Keratinocyte (primary cell): Measurements from ENCODE around the gene SCLY. TPM values are rescaled to one million over a fixed set of nuclear protein-coding genes. Genes with fewer than 3 reads are reported as not detected.

Experiments
- DNase-seq: peaks from one replicate; pipeline ENCODE4 v3.0.0-alpha.2; 2011; ENCODE audit warnings: low read depth, missing footprints, low spot score
- FAIRE-seq: peaks from 2 replicates; lab custom pipeline; 2011; peaks lifted over from hg19 to GRCh38; lab: Jason Lieb, UNC
- H2AFZ ChIP-seq: 2 replicates; pipeline ENCODE4 v1.6.0; 2012; ENCODE audit warnings: low read length, control low read depth, inconsistent platforms; ENCODE audit not compliant: control insufficient read depth
- H3K27ac ChIP-seq: 2 replicates; pipeline ENCODE4 v1.5.1; 2011; ENCODE audit warnings: low read length; ENCODE audit not compliant: control insufficient read depth, insufficient read depth
- H3K27me3 ChIP-seq: 3 replicates; pipeline ENCODE4 v1.6.0; 2011; ENCODE audit warnings: low read length; ENCODE audit not compliant: control insufficient read depth, insufficient read depth; ENCODE audit errors: extremely low read depth
- H3K36me3 ChIP-seq, 2 experiments: 2 replicates in 1 of 2; 3 replicates in 1 of 2; pipeline ENCODE4 v1.5.1; 2011; ENCODE audit warnings: low read length in 2 of 2, mild to moderate bottlenecking in 1 of 2; ENCODE audit not compliant: control insufficient read depth in 2 of 2, insufficient read depth in 2 of 2; ENCODE audit errors: extremely low read depth in 1 of 2
- H3K4me1 ChIP-seq: 3 replicates; pipeline ENCODE4 v1.5.1; 2011; ENCODE audit warnings: low read length; ENCODE audit not compliant: control insufficient read depth, insufficient read depth; ENCODE audit errors: extremely low read depth
- H3K4me2 ChIP-seq: 3 replicates; pipeline ENCODE4 v1.6.0; 2011; ENCODE audit warnings: low read depth, low read length; ENCODE audit not compliant: control insufficient read depth, insufficient read depth; ENCODE audit errors: extremely low read depth
- H3K4me3 ChIP-seq, 3 experiments: fragments of 200-600 bp in 1 of 3; sonication (generic) in 1 of 3; 2 replicates in 2 of 3; 3 replicates in 1 of 3; pipeline ENCODE4 v1.5.1; 2011 to 2016; ENCODE audit warnings: low read length in 3 of 3, mild to moderate bottlenecking in 3 of 3, control low read depth in 2 of 3, inconsistent platforms in 1 of 3, low read depth in 1 of 3, mixed read lengths in 1 of 3, mixed run types in 1 of 3, moderate library complexity in 1 of 3; ENCODE audit not compliant: control insufficient read depth in 2 of 3, insufficient read depth in 2 of 3; ENCODE audit errors: extremely low read depth in 1 of 3
- H3K79me2 ChIP-seq: 2 replicates; pipeline ENCODE4 v1.6.0; 2012; ENCODE audit warnings: low read length; ENCODE audit not compliant: control insufficient read depth, insufficient read depth
- H3K9ac ChIP-seq: 3 replicates; pipeline ENCODE4 v1.6.0; 2011; ENCODE audit warnings: low read length; ENCODE audit not compliant: control insufficient read depth, insufficient read depth; ENCODE audit errors: extremely low read depth
- H3K9me1 ChIP-seq: 3 replicates; pipeline ENCODE4 v1.6.0; 2011; ENCODE audit warnings: low read length; ENCODE audit not compliant: control insufficient read depth, insufficient read depth; ENCODE audit errors: extremely low read depth
- H3K9me3 ChIP-seq: 2 replicates; pipeline ENCODE4 v1.5.1; 2012; ENCODE audit warnings: low read depth, low read length; ENCODE audit not compliant: control insufficient read depth
- H4K20me1 ChIP-seq: 3 replicates; pipeline ENCODE4 v1.6.0; 2011; ENCODE audit warnings: low read length; ENCODE audit not compliant: control insufficient read depth, insufficient read depth; ENCODE audit errors: extremely low read depth
- CTCF ChIP-seq, 3 experiments: IDR thresholded peaks in 1 of 3; conservative IDR thresholded peaks in 1 of 3; optimal IDR thresholded peaks in 1 of 3; 2 replicates in 2 of 3; 3 replicates in 1 of 3; pipeline versions ENCODE3 to v1.5.1; 2011; ENCODE audit warnings: low read length in 3 of 3, mild to moderate bottlenecking in 3 of 3, moderate library complexity in 2 of 3, control low read depth in 1 of 3, inconsistent platforms in 1 of 3; ENCODE audit not compliant: insufficient read depth in 2 of 3; ENCODE audit errors: extremely low read depth in 1 of 3
- EZH2 ChIP-seq: IDR thresholded peaks from one replicate; pipeline ENCODE4 v1.6.1; 2012; ENCODE audit warnings: inconsistent platforms, mild to moderate bottlenecking, low read length, moderate library complexity
- dilution Hi-C: fragments of 300-500 bp; cut with MboI; formaldehyde crosslinking; loops from one replicate; pipeline ENCODE4 v1.7.0; 2020; ENCODE audit warnings: low sequenced_read_pairs; ENCODE audit not compliant: extremely low pct_ligation_motif_present
- polyA plus RNA-seq, 5 experiments: library from polyadenylated mRNA; depleted of rRNA in 3 of 5; stranded (reverse) in 3 of 5; stranded (forward) in 1 of 5; unstranded in 1 of 5; fragments of >200 nt; gene quantifications; 1 replicate in 1 of 5; 2 replicates in 3 of 5; 3 replicates in 1 of 5; pipeline versions ENCODE4 v1.2.1 to v1.2.3, GENCODE V29; 2011 to 2012; ENCODE audit warnings: missing spikeins in 2 of 5, low read depth in 1 of 5, low replicate concordance in 1 of 5

SCLY gene
- polyA plus RNA-seq, 1 donor (not counting 4 experiments of a cell fraction or from before 2014, with no cell fraction given), result 11.8 TPM

- dilution Hi-C loops, result no loop called here
- no peaks in the 10 kb centered on the region for H3K9me3 ChIP-seq
- H4K20me1 ChIP-seq, result no peaks in the 10 kb centered on the region
- H3K9ac ChIP-seq, result no peak overlapping the region
- no peak overlapping the region for H2AFZ ChIP-seq
- TF ChIP-seq CTCF (optimal IDR thresholded peaks at IDR 0.05 in 1 of 3, IDR thresholded peaks at IDR 0.05 in 1 of 3, conservative IDR thresholded peaks at IDR 0.05 in 1 of 3; ENCODE audit: extremely low read depth in 1 of 3, insufficient read depth in 2 of 3, low read length in 3 of 3) (no peak), EZH2 (no peak)
- no peak overlapping the region for H3K27ac ChIP-seq
- FAIRE-seq (no peak), DNase-seq (no peak)
- no peaks in the 10 kb centered on the region for H3K9me1 ChIP-seq
- peaks cover 8% of the 10 kb centered on the region for H3K4me1 ChIP-seq
- H3K4me3 ChIP-seq, result no peak overlapping the region
- no peaks in the 10 kb centered on the region for H3K36me3 ChIP-seq
- H3K79me2 ChIP-seq, result no peaks in the 10 kb centered on the region
- no peak overlapping the region for H3K4me2 ChIP-seq
- H3K27me3 ChIP-seq, result no peaks in the 10 kb centered on the region
These were observed 40.3 kb downstream of the SCLY start for GRCh38 chr2:238100821-238101771.

GRCh38 chr2:238101891-238102841 lies 41.4 kb downstream of the SCLY start:
- TF ChIP-seq EZH2, result no peak
- TF ChIP-seq CTCF (optimal IDR thresholded peaks at IDR 0.05 in 1 of 3, IDR thresholded peaks at IDR 0.05 in 1 of 3, conservative IDR thresholded peaks at IDR 0.05 in 1 of 3; ENCODE audit: extremely low read depth in 1 of 3, insufficient read depth in 2 of 3, low read length in 3 of 3), result no peak

More at GRCh38 chr2:238101891-238102841, 41.4 kb downstream of the SCLY start:
- Histone ChIP-seq H2AFZ (no peak overlapping the region), H3K4me3 (no peak overlapping the region), H3K4me2 (no peak overlapping the region), H4K20me1 (no peaks in the 10 kb centered on the region), H3K9me3 (no peaks in the 10 kb centered on the region), H3K27me3 (no peaks in the 10 kb centered on the region), H3K79me2 (no peaks in the 10 kb centered on the region), H3K36me3 (no peaks in the 10 kb centered on the region), H3K27ac (no peak overlapping the region), H3K9ac (no peak overlapping the region), H3K9me1 (no peaks in the 10 kb centered on the region), H3K4me1 (peaks cover 5% of the 10 kb centered on the region)
- DNase-seq (no peak), FAIRE-seq (no peak)
- dilution Hi-C loops, result no loop called here
